HG03457 (cell line): ENCODE data around the gene C1QL4.

Experiments
- ATAC-seq: cut with Tn5 transposase; IDR thresholded peaks from one replicate; pipeline ENCODE4 v1.9.1; 2021; ENCODE audit warnings: moderate number of reproducible peaks; ENCODE audit not compliant: unreplicated experiment

Gene C1QL4

DNA sequence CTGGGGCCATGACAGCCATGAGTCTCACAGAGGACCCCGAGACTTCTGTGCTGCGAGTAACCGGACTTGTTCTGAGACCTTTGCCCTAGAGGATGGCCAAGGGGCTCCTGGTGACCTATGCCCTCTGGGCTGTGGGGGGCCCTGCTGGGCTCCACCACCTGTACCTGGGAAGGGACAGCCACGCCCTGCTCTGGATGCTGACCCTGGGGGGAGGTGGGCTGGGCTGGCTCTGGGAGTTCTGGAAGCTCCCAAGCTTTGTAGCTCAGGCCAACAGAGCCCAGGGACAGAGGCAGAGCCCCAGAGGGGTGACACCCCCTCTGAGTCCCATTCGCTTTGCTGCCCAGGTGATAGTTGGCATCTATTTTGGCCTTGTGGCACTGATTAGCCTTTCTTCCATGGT, 11.8 kb upstream of the C1QL4 start:
- ATAC-seq, result no peak

DNA sequence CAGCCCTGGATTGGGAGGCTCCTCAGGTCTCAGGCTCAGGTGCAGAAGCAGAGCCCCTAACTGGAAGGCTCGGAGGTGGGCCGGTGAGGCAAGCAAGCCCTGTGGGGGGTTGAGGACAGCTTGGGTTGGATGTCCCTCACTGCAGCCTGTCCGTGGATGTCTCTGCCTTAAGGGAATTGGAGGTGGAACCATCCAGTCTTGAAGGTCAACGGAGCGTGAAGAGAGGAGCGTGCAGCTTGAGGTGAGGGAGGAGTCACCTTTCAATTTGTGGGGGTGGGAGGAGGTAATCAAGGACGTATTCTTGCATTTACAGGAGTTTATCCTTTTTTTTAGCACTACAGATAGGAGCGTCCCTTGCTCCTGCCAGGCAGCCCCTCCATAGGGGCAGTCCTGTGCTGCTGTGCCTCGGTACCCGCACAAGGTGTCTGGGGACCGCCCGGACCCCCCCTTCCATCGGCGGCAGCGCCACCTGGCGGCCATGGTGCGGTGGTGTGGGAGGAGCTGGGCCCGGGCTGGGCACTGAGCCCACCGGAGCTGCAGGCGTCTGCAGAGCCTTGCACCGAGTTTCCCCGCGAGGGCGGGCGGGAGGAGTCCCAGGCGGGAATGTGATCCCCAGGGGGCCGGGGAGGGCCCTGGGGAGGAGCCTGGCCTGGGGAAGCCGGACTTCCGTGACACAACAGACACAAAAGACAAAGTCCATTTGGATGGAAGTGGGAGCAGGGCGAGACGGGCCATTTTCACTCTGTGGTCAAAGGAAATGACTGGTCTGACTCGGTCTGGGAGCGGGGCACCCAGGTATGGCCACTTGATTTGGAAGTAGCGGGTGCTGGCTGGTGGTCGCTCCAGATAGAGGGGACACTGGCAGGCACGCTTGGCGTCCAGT, 10.6 kb upstream of the C1QL4 start:
- no peak for ATAC-seq

DNA sequence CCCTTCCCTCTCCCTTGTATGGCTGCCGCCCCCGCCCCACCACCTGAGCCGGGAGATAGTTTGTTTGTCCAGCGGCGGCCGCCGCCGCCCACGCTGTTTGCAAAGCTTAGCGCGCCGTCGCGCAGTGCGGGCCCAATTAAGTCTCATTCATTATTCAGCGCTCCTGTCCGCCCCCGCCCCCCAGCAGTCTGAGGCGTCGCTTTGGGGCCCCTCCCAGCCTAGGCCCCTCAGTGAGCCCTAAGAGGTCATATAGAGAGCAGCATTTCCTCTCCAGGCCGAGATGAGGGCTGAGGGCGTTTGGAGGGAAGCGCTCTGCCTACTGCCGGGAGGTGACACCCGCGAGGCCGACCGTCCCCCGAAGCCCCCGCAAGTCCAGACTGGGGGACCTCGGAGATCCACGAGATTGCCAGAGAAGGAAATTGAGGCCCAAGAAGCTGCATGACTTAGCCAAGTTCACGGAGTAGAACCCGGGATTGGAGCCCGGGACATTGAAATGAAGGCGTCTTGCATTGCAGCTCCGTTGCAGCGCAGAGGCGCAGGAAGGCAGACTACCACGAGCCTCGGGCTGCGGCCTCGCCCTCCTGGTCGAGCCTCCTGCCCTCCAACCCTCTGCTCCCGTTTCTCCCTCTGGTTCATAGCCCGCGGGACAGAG, 9.8 kb upstream of the C1QL4 start, which contains the start of gene DNAJC22:
TSS of gene DNAJC22 (plus strand) at position 230 of the 652 bp plus-strand sequence. CDS start 1,985 bp downstream, outside the sequence.
- no peak for ATAC-seq

DNA sequence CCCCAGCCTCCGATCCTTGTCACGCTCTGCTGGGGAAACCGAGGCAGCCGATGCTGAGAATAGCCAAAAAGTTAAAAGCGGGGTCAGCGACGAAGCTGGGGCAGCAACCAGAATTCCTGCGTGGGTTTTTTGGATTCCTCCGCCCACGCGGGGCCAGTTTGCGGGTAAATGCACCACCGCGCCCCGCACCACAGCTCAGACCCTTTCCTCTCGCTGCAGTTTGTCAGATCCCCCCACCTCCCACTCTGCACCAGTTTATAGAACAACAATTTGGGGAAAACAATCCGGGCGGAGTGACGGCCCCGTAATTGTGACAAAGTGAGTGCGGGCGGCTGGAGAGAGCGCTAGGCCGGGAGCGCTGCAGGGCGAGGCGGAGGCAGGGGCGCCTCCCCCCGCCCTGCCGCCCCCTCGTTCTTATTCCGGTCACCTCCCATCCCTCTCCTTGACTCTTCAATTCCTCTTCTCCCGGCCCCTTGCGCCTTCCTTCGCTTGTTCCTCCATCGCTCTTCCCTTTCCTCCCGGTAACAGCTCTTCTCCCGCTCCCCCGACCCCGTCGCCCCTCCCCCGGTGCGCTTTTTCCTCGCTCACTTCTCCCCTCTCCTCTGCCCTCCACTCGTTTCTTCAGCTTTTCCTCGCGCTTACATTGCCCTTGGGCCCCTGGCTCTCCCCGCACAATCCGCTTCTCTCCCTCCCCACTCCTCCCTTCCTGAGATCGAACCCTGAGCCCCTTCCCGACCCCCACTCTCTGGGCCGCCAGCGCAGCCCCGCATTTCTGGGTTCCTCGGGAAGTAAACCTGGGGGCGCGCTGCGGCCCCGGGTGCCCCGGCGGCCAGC, 9.1 kb upstream of the C1QL4 start:
- ATAC-seq, result no peak

DNA sequence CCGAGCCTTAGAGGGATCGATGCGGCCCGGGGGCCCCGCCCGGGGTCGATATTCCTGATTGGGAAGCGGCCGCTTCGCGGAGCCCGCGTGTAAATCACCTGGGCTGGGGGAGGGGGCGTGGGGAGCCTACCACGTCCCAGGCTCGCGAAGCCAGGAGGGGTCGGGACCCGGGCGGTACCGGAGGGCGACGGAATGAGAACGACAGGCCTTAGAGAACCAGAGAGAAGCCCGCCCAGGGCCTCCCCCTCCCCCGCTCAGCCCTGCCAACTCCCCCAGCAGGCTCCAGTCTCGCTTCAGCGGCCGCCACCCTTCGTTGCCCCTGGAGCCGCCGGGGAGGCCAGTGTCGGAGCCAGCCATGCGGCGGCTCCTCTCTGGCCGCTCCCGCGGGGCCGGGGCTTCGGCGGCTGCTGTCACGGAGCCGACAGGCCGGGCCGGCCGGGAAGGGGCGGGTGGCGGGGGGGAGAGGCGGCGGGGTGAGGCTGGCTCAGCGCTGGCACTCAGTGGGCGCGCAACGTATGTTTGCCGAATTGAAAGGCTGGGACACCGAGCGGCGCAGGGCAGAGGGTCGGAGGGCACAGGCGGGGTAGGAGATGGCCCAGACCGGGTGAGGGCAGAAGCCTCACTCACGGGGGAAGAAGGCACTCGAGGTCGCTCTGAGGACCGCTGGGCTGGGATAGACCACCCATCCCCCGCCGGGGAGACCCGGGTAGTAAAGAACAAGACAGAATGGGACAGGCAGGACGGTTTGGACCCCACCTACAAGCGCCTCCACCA, 8.2 kb upstream of the C1QL4 start:
- no peak for ATAC-seq

DNA sequence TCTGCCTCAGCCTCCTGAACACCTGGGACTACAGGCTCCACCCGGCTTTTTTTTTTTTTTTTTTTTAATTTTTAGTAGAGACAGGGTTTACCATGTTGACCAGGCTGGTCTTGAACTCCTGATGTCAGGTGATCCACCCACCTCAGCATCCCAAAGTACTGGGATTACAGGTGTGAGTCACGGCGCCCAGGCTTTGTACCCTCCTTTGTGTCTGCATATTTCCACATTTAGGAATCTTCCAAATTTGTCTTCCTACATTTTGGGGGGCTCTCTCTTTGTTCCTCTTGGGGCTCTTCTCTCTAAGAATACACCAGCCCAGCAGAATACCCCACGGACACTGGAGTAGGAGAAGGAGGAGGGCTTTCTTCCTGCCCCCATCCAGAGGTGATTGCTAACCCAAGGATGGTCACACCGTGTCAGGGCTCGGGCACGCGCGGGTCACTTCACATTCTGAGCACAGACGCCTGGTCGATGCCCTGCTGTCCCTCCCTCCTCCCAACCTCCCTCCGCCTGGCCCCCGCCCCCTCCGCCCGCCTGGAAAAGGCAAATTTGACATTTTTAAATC, 7.6 kb upstream of the C1QL4 start:
- ATAC-seq, result no peak

DNA sequence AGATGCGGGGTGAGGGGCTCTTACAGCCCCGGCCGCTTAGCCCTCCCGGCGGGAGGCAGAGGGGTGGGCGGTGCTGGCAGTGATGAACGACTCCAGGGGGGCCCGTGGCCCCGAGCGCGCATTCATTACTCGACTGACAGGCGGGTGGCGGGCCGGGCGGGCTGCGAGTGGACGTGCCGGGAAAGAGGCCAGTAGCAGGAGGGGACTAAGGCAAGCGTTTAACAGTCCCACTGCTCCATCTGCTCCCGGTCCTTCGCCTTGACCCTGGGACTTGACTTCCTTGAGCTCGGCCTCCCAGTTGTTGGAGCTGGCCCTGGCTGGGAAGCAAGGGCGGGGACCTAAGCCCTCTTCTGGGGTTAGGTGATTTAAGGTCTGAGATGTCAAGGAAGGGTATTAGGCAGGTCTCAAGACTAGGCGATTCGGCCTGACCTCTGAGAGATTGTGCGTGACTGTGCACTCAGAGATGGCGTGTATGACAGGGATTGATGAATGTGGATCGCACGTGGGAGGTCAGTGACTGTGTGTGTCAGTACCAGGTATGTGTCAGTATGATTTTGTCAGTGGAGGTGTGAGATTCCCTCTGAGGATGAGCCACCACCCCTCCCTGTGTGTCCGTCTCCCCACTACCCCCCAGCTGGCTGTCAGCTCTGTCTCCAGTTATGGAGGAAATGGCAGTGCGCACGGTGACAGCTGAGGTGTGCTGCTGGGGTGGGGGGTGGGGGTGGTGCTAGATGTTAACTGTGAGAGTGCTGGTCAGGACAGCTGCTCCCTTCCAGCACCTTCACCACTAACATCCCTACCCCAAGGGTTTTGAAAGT, 6.1 kb upstream of the C1QL4 start:
- no peak for ATAC-seq

DNA sequence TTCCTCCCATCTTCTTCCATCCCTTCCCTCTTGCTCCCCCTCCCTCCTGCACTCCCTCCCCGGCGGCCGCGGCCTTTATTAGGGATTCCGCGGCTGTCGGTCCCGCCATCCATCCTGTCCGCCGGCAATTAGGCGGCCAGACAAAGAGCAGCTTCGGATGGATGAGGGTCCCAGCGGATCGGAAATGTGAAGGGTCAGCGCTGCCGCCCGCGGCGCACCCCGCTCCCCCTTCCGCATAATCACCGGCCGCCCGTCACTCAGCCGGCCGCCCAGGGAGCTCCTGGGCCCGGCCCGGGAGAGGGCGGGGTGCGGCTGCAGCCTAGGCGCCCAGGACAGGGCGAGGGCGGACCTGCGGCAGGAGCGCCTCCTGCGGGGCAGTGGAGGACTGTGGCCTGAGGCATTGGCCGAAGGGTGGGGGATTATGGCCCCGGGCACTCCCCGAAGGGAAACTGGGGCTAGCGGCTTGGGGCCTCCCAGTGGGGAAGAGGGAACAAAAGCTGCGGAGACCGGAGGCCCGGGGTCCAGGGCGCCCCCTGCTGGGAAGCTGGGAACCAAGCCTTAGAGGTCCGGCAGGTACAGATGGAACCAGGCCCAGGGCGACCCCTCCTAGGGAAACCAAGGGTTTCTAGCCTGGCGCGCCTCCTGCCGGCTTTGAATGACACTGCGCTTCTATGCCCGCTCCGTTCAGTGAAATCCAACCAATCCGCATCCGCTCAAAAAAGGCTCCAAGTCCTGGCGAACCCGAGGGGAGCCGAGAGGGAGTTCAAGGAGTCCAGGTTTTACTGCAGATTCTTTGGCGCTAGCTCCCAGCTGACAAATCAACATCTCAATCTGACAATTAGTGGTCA, 5.3 kb upstream of the C1QL4 start:
- peak; percentile 42 for ATAC-seq

DNA sequence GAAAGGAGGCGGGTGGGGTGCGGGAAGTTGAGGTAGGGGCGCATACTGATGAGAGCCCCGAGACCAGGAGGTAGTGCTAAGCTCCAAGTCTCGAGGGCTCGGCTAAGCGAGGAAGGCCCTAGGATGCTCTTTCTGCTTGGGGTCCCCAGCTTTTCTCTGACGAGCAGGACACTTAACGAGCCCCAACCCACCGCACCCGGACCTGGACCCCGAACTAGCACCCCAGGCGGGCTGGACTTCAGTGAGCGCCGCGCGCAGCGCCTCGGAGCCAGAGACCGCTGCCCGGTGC, 4.7 kb upstream of the C1QL4 start:
- no peak for ATAC-seq

DNA sequence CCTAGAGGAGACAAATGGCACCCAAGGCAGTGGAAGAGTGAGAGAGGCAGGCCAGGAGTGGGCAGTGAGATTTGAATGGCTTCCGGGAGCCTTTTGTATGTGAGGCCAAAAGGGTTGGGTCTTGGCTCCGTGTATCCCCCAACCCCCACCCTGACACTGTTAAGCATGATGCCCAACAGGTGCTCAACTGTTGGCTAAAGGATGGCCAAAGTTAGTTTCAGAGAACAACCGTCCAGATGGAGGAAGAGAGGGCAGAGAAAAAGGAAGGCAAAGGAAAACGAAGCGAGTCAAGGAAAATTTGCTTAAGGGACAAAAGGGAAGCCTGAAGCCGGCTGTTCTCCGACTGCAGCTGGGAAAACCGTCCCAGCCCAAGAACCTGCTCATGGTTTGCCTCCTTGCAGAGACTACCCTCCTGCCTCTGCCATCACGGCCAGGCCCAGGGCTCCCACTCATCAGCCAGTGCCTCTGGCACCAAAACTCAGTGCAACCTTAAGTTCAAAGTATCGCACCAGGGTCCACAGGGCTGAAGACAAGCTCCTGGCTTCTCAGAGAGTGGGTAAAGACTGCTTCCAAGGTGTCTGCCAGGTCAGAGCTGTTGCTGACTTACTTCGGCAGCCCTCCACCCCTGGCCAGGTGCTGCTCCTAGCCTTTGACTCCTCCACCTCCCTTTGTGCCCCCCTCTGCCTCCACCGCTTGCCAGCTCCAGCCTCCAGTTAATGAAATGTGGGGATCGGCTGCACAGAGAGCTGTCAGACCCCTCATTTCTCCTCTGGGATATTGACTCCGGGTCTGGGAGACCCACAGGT, 4.2 kb upstream of the C1QL4 start:
- no peak for ATAC-seq

DNA sequence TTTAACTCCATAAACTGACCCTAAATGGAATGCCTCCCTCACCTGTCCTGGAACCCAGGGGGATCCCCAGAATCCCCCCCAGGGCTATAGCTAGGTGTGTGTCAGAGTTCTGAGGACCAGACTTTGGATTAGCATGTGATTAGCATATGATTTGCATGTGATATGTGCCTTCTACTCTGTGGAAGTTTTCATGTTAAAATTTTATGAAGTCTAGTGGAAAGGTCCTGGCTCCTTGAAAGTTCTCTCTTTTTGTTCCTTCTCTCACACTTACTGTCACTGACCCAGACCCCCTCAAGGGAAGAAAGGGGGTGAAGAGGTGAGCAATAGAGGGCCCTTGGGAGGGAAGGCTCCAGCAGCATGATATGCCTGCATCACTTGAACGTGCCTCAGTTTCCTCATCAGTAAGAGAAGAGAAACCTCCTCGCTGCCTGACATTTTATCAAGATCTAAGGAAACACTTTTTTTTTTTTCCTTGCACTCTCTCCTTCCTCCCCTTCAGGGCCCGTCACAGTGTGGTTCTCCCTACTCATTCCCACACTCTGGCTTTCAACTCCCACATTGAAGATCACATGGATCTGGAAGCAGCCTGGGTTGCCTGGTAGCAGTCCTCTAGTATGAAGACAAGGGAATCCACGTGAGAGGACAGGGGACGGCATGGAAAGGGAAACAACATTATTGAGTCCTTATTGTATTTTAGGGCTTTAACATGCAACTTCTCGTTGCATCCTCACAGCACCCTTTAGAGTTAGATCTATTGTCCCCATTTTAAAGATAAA, 3.3 kb upstream of the C1QL4 start:
- ATAC-seq, result no peak

DNA sequence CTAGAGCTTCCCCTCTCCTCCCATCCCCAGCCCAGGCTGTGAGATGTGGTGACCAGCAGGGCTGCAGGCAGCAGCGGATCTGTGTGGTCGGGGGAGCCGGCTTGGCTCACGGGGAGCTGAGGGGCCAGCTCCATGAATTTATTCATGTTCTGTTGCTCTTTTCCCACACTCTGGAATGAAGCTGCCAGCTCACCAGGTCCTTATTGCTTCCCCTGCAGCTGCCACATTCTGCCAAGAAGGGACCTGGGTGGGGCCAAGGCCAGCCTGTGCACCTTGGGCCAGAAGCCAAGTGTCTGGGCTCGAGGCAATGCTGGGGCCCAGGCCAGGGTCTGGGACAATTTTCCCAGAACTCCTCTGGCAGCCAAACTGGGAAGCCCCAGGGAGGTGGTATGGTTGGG, 2.5 kb upstream of the C1QL4 start:
- ATAC-seq, result no peak

DNA sequence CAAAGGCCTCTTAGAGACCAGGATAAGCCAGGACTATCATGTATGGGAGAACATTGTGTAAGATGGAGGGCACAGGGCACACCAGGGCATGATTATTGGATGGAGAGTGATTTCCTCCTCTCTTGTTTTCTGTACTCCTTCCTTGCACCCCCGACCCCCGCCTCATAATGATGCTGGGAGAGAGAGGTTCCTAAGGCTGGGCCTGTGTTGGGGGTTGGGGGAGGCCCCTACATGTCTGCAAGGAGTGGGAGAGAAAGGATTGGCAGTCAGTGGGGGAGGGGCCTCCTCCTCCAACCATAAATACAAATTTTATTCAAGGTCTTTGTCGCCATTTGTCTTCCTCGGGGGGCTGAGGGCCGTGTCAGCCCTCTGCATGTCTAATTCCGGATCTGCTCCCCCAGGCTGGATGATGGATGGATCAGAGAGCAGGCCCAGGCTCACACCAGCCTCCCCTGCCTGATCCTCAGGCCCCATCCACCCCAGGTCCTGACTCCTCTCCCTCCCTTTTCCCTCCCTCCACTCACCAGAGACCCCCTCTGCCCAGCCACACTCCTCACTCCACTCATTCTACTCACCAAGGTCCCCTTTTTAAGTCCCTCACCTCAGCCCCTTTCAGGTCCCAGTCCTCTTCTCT, 2.0 kb upstream of the C1QL4 start:
- no peak for ATAC-seq

DNA sequence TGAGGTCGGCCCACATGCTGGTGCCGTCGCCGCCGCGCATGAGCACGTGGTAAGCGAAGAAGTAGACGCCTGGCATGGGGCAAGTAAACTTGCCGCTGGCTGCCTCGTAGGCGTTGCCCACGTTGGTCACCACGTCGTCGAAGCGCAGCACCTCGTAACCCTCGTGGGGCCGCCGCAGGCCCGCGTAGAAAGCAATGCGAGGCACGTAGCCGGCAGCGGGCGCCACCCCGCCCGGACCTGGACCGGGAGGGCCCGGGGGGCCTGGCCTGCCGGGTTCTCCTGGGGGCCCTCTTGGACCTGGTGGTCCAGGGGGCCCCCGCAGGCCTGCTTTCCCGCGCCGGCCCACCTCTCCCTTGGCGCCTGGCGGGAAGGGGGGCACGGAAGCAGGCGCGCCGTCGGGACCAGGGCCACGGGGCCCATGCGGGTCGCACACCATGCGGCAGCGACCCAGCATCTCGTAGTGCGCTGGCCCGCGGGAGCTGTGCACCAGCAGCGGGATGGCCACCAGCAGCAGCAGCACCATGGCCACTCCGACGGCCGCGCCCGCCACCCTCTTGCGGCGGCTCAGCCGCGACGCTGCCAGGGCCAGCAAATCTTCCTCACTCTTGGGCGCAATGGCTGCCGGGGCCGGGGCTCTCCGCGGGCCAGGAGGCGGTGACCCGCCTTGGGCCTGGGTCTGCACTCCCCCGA, 888 bp downstream of the C1QL4 start:
- ATAC-seq, result no peak

DNA sequence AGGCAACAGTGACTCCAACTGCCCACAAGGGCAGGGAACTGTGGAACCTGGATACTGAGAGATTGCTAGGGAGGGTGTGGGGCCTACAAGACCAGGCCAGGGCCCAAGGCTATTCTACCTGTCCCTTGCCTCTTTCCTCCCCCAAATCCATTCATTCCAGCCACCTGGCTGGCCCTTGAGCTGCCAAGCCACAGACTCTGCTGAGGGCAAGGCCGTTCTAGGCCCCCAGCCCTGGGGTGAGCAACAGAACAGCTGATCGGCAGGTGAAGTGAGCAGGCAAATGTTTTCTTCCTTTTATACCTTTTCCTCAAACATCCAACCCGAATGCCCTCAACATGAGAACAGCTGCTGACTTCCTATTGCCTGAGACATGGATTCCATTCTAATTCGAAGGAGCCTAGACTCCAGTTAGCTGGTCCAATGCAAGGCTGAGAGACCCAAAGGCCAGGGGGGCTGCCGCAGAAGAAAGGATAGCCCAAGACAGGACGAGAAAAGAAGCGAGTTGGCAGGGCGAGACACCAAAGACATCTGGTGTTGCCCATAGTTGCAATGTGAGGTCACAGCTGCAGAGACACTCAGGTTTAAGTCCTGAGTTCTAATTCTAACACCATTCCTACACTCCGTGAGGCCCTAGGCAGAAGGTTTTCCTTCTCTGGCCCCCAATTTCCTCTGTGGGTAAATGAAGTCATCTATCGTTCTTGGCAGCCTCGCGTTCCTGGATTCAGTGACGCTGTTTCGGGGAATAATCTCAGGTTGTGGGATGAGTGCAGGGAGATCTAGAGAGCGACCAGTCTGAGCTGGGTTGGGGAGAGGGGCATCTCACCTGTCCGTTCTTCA, 1.7 kb downstream of the C1QL4 start:
- no peak for ATAC-seq
